Measurements from ENCODE around the gene ARHGEF7. TPM values are rescaled to one million over a fixed set of nuclear protein-coding genes. Genes with fewer than 3 reads are reported as not detected.

Gene ARHGEF7
- total and polyA plus RNA-seq, 8 donors: 11.6 to 126 (median 49.7) TPM

GRCh38 chr13:111117961-111118360 is 2.9 kb downstream of the ARHGEF7 start:
- DNase-seq: no peak
- no peak for TF ChIP-seq POLR2A (IDR thresholded peaks at IDR 0.05)
- TF ChIP-seq, protein P1, sequence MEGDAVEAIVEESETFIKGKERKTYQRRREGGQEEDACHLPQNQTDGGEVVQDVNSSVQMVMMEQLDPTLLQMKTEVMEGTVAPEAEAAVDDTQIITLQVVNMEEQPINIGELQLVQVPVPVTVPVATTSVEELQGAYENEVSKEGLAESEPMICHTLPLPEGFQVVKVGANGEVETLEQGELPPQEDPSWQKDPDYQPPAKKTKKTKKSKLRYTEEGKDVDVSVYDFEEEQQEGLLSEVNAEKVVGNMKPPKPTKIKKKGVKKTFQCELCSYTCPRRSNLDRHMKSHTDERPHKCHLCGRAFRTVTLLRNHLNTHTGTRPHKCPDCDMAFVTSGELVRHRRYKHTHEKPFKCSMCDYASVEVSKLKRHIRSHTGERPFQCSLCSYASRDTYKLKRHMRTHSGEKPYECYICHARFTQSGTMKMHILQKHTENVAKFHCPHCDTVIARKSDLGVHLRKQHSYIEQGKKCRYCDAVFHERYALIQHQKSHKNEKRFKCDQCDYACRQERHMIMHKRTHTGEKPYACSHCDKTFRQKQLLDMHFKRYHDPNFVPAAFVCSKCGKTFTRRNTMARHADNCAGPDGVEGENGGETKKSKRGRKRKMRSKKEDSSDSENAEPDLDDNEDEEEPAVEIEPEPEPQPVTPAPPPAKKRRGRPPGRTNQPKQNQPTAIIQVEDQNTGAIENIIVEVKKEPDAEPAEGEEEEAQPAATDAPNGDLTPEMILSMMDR (IDR thresholded peaks at IDR 0.05): no peak
- no peak for TF ChIP-seq EP300 (IDR thresholded peaks at IDR 0.05)
- TF ChIP-seq POLR2AphosphoS5 (IDR thresholded peaks at IDR 0.05): no peak
- H3K9me3 ChIP-seq: no peaks in the 10 kb centered on the region
- H3K27me3 ChIP-seq: peaks cover 0 to 82% (median 25%) of the 10 kb centered on the region in 3 donors
- intact Hi-C loops (cut with DNase I; ENCODE audit: low total_unique reads): no loop called here
- H3K4me1 ChIP-seq: peaks cover 18 to 25% (median 22%) of the 10 kb centered on the region in 4 donors
- H3K36me3 ChIP-seq: no peaks in the 10 kb centered on the region
- 83 to 90% (median 86%) methylated on average over 10 of the region's 10 CpGs for WGBS, 5 donors
- H3K27ac ChIP-seq: no peak overlapping the region
- no peak overlapping the region for H3K4me3 ChIP-seq

- H3K27me3 ChIP-seq: peaks cover 0 to 73% (median 20%) of the 10 kb centered on the region in 3 donors
- H3K4me3 ChIP-seq: no peak overlapping the region
- no peak overlapping the region for H3K27ac ChIP-seq
- DNase-seq: no peak
- TF ChIP-seq POLR2AphosphoS5 (IDR thresholded peaks at IDR 0.05): no peak
- no peak for TF ChIP-seq POLR2A (IDR thresholded peaks at IDR 0.05)
- TF ChIP-seq, protein P1 (IDR thresholded peaks at IDR 0.05): no peak
- no peak for TF ChIP-seq EP300 (IDR thresholded peaks at IDR 0.05)
- no peaks in the 10 kb centered on the region for H3K36me3 ChIP-seq
- H3K9me3 ChIP-seq: no peaks in the 10 kb centered on the region
- peaks cover 17 to 22% (median 20%) of the 10 kb centered on the region in 4 donors for H3K4me1 ChIP-seq
- intact Hi-C loops (cut with DNase I; ENCODE audit: low total_unique reads): no loop called here
- 83 to 87% (median 87%) methylated on average over 9 of the region's 9 CpGs for WGBS, 5 donors
These were observed 3.9 kb downstream of the ARHGEF7 start for GRCh38 chr13:111118898-111119607.

- no peaks in the 10 kb centered on the region for H3K36me3 ChIP-seq
- no peak overlapping the region for H3K27ac ChIP-seq
- no peak for TF ChIP-seq POLR2AphosphoS5 (IDR thresholded peaks at IDR 0.05)
- H3K4me3 ChIP-seq: no peak overlapping the region
- peaks cover 0 to 63% (median 14%) of the 10 kb centered on the region in 3 donors for H3K27me3 ChIP-seq
- H3K4me1 ChIP-seq: peaks cover 10 to 14% (median 12%) of the 10 kb centered on the region in 4 donors
- DNase-seq: no peak
- no peaks in the 10 kb centered on the region for H3K9me3 ChIP-seq
- intact Hi-C loops (cut with DNase I; ENCODE audit: low total_unique reads): no loop called here
These were observed 4.9 kb downstream of the ARHGEF7 start for GRCh38 chr13:111119966-111120365.

DNA sequence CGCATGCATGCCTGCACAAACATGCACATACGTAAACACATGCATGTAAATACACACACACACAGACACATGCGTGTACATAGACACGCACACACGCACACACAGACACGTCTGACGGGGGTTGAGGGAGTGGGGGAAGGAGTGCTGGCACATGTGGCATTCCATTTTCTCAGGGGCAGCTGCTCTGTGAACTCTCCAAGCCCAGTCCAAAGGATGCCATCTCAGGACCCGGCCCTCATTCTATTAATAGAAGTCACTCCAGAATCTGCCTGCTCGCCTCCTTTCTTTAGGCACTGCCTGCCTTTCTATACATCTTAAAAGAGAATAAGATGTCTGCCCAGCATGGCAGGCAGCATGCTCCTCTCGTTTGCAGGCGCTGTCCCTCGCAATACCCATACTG is 5.3 kb downstream of the ARHGEF7 start:
- no peak for TF ChIP-seq POLR2A (IDR thresholded peaks at IDR 0.05)
- no peak for TF ChIP-seq POLR2AphosphoS5 (IDR thresholded peaks at IDR 0.05)
- WGBS, 5 donors: 78 to 85% (median 83%) methylated on average over 10 to 12 of the region's 12 CpGs
- peaks cover 0 to 59% (median 13%) of the 10 kb centered on the region in 3 donors for H3K27me3 ChIP-seq
- intact Hi-C loops (cut with DNase I; ENCODE audit: low total_unique reads): no loop called here
- no peak overlapping the region for H3K4me3 ChIP-seq
- H3K36me3 ChIP-seq: no peaks in the 10 kb centered on the region
- H3K27ac ChIP-seq: no peak overlapping the region
- DNase-seq: no peak
- no peaks in the 10 kb centered on the region for H3K9me3 ChIP-seq
- H3K4me1 ChIP-seq: peaks cover 10 to 13% (median 11%) of the 10 kb centered on the region in 4 donors

GRCh38 chr13:111120913-111121312 is 5.8 kb downstream of the ARHGEF7 start:
- Histone ChIP-seq H3K9me3 (no peaks in the 10 kb centered on the region), H3K27ac (no peak overlapping the region), H3K4me3 (no peak overlapping the region), H3K36me3 (no peaks in the 10 kb centered on the region), H3K4me1 (peaks cover 5 to 8% (median 7%) of the 10 kb centered on the region in 4 donors), H3K27me3 (peaks cover 0 to 54% (median 8%) of the 10 kb centered on the region in 3 donors)
- no peak for DNase-seq
- intact Hi-C loops (cut with DNase I; ENCODE audit: low total_unique reads): no loop called here
- no peak for TF ChIP-seq EP300 (IDR thresholded peaks at IDR 0.05)
- WGBS, 5 donors: 76 to 88% (median 88%) methylated on average over 5 to 8 of the region's 8 CpGs

- peaks cover 0 to 48% (median 2%) of the 10 kb centered on the region in 3 donors for H3K27me3 ChIP-seq
- peaks cover 0 to 4% (median 2%) of the 10 kb centered on the region in 4 donors for H3K4me1 ChIP-seq
- H3K9me3 ChIP-seq: no peaks in the 10 kb centered on the region
- H3K36me3 ChIP-seq: no peaks in the 10 kb centered on the region
- intact Hi-C loops (cut with DNase I; ENCODE audit: low total_unique reads): no loop called here
- no peak for DNase-seq
- TF ChIP-seq POLR2A (IDR thresholded peaks at IDR 0.05): no peak
- no peak for TF ChIP-seq POLR2AphosphoS5 (IDR thresholded peaks at IDR 0.05)
- TF ChIP-seq, protein P1 (IDR thresholded peaks at IDR 0.05): no peak
- TF ChIP-seq EP300 (IDR thresholded peaks at IDR 0.05): no peak
- WGBS, 5 donors: 78 to 81% (median 80%) methylated on average over 16 of the region's 16 CpGs
- H3K4me3 ChIP-seq: no peak overlapping the region
- no peak overlapping the region for H3K27ac ChIP-seq
These were observed 6.4 kb downstream of the ARHGEF7 start for GRCh38 chr13:111121506-111121905.

All from stomach (tissue), 9 donors.